HG03457 (cell line): ENCODE results near the gene CST6.
"Not testable (repeated sequence)": the region's sequence is repeated elsewhere in the genome, so short reads cannot be mapped to it uniquely, and the experiment has no call there.

Experiments
- ATAC-seq: cut with Tn5 transposase; IDR thresholded peaks from one replicate; pipeline ENCODE4 v1.9.1; 2021; ENCODE audit warnings: moderate number of reproducible peaks; ENCODE audit not compliant: unreplicated experiment

Gene CST6

GRCh38 chr11:65983589-65983987 lies 28.2 kb upstream of the CST6 start:
- no peak for ATAC-seq

GRCh38 chr11:65987336-65987735 lies 24.5 kb upstream of the CST6 start:
- ATAC-seq: no peak

GRCh38 chr11:65988791-65989592 lies 22.8 kb upstream of the CST6 start:
- peak; percentile 73 for ATAC-seq

GRCh38 chr11:65992056-65992455 lies 19.8 kb upstream of the CST6 start:
- ATAC-seq: no peak

GRCh38 chr11:65997286-65997685 lies 14.5 kb upstream of the CST6 start:
- no peak for ATAC-seq

GRCh38 chr11:66001942-66002647 lies 9.7 kb upstream of the CST6 start, which contains the start of the genes BANF1 and EIF1AD:
Gene BANF1, plus strand, starts transcription at chr11:66002503. Its CDS starts 748 bp downstream, at chr11:66003251.
Gene EIF1AD, minus strand, starts transcription at chr11:66002157. Its CDS starts 1,768 bp downstream, at chr11:66000389.
- peak; percentile 54 for ATAC-seq

GRCh38 chr11:66002648-66003225 lies 9.1 kb upstream of the CST6 start:
- ATAC-seq: peak; percentile 25

GRCh38 chr11:66003291-66003690 lies 8.5 kb upstream of the CST6 start:
- ATAC-seq: no peak

GRCh38 chr11:66004186-66004585 lies 7.6 kb upstream of the CST6 start:
- ATAC-seq: no peak

- no peak for ATAC-seq
These were observed 5.5 kb upstream of the CST6 start for GRCh38 chr11:66006134-66006890.

GRCh38 chr11:66006891-66007176 lies 5.0 kb upstream of the CST6 start:
- ATAC-seq: no peak

- ATAC-seq: no peak
These were observed 4.6 kb upstream of the CST6 start for GRCh38 chr11:66007201-66007634.

- ATAC-seq: no peak
These were observed 3.7 kb upstream of the CST6 start for GRCh38 chr11:66008095-66008467.

GRCh38 chr11:66008468-66009101 lies 3.2 kb upstream of the CST6 start:
- ATAC-seq: no peak

GRCh38 chr11:66010036-66010435 lies 1.8 kb upstream of the CST6 start:
- not testable (repeated sequence) for ATAC-seq

- ATAC-seq: no peak
These were observed 496 bp upstream of the CST6 start for GRCh38 chr11:66011239-66011784.

- ATAC-seq: no peak
These were observed 650 bp downstream of the CST6 start for GRCh38 chr11:66012371-66012945.

GRCh38 chr11:66012946-66013761 lies 1.3 kb downstream of the CST6 start:
- no peak for ATAC-seq

- ATAC-seq: no peak
These were observed 1.9 kb downstream of the CST6 start for GRCh38 chr11:66013762-66014100.
